HCT116 (cell line): ENCODE measurements around the gene CDRT15L2.

Source experiments
- CBX3 ChIP-seq: IDR thresholded peaks from 2 replicates; pipeline ENCODE4 v1.6.1; 2012; ENCODE audit warnings: low read depth
- EZH2 ChIP-seq: fragments of 200-600 bp; sonication (generic); IDR thresholded peaks from 2 replicates; pipeline ENCODE4 v1.6.1; 2017; ENCODE audit warnings: antibody characterized with exemption, mixed run types
- POLR2A ChIP-seq: IDR thresholded peaks from 2 replicates; pipeline ENCODE4 v1.7.0; 2011; ENCODE audit warnings: borderline replicate concordance; ENCODE audit not compliant: insufficient read depth, insufficient read length; ENCODE audit errors: extremely low read depth
- POLR2AphosphoS5 ChIP-seq: IDR thresholded peaks from 2 replicates; pipeline ENCODE4 v1.6.1; 2011; ENCODE audit warnings: mild to moderate bottlenecking, low read depth, low read length, moderate library complexity
- RAD21 ChIP-seq: IDR thresholded peaks from 2 replicates; pipeline ENCODE4 v1.6.1; 2012; ENCODE audit warnings: low read depth, mild to moderate bottlenecking
- YY1 ChIP-seq: IDR thresholded peaks from 2 replicates; pipeline ENCODE4 v1.6.1; 2011; ENCODE audit warnings: low read length, low read depth, moderate library complexity, mild to moderate bottlenecking; ENCODE audit not compliant: insufficient replicate concordance; ENCODE audit errors: extremely low read depth
- ZFX ChIP-seq: fragments of 450-650 bp; IDR thresholded peaks from 2 replicates; pipeline ENCODE4 v1.6.1; 2017
- TF ChIP-seq, protein P1 (sequence below), 3 experiments: fragments of 200-600 bp in 1 of 3; sonication (generic) in 1 of 3; IDR thresholded peaks in 2 of 3; conservative IDR thresholded peaks in 1 of 3; 2 replicates each; pipeline ENCODE4 v1.5.1; 2012 to 2017; ENCODE audit warnings: low read depth in 2 of 3, low read length in 2 of 3, antibody characterized with exemption in 1 of 3, borderline replicate concordance in 1 of 3, control low read depth in 1 of 3, mild to moderate bottlenecking in 1 of 3, mixed read lengths in 1 of 3, mixed run types in 1 of 3, moderate library complexity in 1 of 3; ENCODE audit not compliant: insufficient read depth in 1 of 3
- TF ChIP-seq, protein P2 (sequence below): IDR thresholded peaks from 2 replicates; pipeline ENCODE4 v1.6.1; 2012; ENCODE audit warnings: low read depth
- TF ChIP-seq, protein P3 (sequence below): IDR thresholded peaks from 2 replicates; pipeline ENCODE4 v1.6.1; 2012

DNA sequence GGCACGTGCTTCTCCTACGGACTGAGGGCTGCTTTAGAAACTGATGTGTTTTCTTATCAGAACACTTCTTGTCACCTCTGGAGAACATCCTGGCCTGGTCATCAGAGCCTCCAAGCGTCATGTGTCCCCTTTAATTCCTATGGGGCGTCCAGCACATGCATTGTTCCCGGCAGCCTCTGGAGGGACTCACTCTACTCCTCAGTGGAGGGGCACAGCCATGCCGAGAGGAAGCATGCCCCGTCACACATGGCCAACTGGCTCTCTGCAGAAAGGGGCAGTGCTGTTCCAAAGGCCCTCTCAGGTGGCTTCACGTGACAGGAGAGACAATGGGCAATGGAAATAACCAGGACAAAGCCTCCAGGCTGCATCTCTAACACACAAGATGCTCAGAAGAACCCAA, 31.8 kb downstream of the CDRT15L2 start:
- TF ChIP-seq POLR2AphosphoS5 = no peak
- TF ChIP-seq, protein P1, sequence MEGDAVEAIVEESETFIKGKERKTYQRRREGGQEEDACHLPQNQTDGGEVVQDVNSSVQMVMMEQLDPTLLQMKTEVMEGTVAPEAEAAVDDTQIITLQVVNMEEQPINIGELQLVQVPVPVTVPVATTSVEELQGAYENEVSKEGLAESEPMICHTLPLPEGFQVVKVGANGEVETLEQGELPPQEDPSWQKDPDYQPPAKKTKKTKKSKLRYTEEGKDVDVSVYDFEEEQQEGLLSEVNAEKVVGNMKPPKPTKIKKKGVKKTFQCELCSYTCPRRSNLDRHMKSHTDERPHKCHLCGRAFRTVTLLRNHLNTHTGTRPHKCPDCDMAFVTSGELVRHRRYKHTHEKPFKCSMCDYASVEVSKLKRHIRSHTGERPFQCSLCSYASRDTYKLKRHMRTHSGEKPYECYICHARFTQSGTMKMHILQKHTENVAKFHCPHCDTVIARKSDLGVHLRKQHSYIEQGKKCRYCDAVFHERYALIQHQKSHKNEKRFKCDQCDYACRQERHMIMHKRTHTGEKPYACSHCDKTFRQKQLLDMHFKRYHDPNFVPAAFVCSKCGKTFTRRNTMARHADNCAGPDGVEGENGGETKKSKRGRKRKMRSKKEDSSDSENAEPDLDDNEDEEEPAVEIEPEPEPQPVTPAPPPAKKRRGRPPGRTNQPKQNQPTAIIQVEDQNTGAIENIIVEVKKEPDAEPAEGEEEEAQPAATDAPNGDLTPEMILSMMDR (IDR thresholded peaks at IDR 0.05 in 2 of 3, conservative IDR thresholded peaks at IDR 0.05 in 1 of 3; ENCODE audit: borderline replicate concordance in 1 of 3, insufficient read depth in 1 of 3, low read depth in 2 of 3, low read length in 2 of 3) = no peak
- no peak for TF ChIP-seq CBX3
- TF ChIP-seq, protein P2, sequence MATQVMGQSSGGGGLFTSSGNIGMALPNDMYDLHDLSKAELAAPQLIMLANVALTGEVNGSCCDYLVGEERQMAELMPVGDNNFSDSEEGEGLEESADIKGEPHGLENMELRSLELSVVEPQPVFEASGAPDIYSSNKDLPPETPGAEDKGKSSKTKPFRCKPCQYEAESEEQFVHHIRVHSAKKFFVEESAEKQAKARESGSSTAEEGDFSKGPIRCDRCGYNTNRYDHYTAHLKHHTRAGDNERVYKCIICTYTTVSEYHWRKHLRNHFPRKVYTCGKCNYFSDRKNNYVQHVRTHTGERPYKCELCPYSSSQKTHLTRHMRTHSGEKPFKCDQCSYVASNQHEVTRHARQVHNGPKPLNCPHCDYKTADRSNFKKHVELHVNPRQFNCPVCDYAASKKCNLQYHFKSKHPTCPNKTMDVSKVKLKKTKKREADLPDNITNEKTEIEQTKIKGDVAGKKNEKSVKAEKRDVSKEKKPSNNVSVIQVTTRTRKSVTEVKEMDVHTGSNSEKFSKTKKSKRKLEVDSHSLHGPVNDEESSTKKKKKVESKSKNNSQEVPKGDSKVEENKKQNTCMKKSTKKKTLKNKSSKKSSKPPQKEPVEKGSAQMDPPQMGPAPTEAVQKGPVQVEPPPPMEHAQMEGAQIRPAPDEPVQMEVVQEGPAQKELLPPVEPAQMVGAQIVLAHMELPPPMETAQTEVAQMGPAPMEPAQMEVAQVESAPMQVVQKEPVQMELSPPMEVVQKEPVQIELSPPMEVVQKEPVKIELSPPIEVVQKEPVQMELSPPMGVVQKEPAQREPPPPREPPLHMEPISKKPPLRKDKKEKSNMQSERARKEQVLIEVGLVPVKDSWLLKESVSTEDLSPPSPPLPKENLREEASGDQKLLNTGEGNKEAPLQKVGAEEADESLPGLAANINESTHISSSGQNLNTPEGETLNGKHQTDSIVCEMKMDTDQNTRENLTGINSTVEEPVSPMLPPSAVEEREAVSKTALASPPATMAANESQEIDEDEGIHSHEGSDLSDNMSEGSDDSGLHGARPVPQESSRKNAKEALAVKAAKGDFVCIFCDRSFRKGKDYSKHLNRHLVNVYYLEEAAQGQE = no peak
- TF ChIP-seq YY1 = no peak
- TF ChIP-seq, protein P3, sequence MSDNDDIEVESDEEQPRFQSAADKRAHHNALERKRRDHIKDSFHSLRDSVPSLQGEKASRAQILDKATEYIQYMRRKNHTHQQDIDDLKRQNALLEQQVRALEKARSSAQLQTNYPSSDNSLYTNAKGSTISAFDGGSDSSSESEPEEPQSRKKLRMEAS = no peak
- no peak for TF ChIP-seq EZH2
- no peak for TF ChIP-seq RAD21
- no peak for TF ChIP-seq POLR2A
- TF ChIP-seq ZFX = no peak
